ENCODE measurements around the gene ZNF428.
"Not testable (repeated sequence)": the region's sequence is repeated elsewhere in the genome, so short reads cannot be mapped to it uniquely, and the experiment has no call there.

Gene ZNF428

GRCh38 chr19:43591904-43592772 is 27.3 kb downstream of the ZNF428 start:
- no peak for DNase-seq

GRCh38 chr19:43589678-43590077 is 29.8 kb downstream of the ZNF428 start:
- no peak for DNase-seq

- DNase-seq = no peak
These were observed 30.2 kb downstream of the ZNF428 start for GRCh38 chr19:43589277-43589676.

- DNase-seq = not testable (repeated sequence)
These were observed 32.4 kb downstream of the ZNF428 start for GRCh38 chr19:43587029-43587428.

GRCh38 chr19:43586346-43586745 is 33.1 kb downstream of the ZNF428 start:
- DNase-seq = no peak

- DNase-seq = no peak
These were observed 34.9 kb downstream of the ZNF428 start for GRCh38 chr19:43584484-43584883.

- no peak for DNase-seq
These were observed 36.9 kb downstream of the ZNF428 start for GRCh38 chr19:43582495-43582894.

GRCh38 chr19:43581467-43581866 is 38.0 kb downstream of the ZNF428 start:
- DNase-seq = no peak

- no peak for DNase-seq
These were observed 40.6 kb downstream of the ZNF428 start for GRCh38 chr19:43578787-43579186.

- no peak for DNase-seq
These were observed 43.2 kb downstream of the ZNF428 start for GRCh38 chr19:43575955-43576878.

GRCh38 chr19:43575156-43575950 is 44.1 kb downstream of the ZNF428 start, which contains the start of the genes PINLYP and XRCC1:
Gene PINLYP, plus strand, starts transcription at chr19:43575801. Its CDS starts 1,391 bp downstream, at chr19:43577192.
Gene XRCC1, minus strand, starts transcription at chr19:43575527. Its CDS starts 69 bp downstream, at chr19:43575458.
- peak; percentile 99 for DNase-seq

- DNase-seq = no peak
These were observed 44.8 kb downstream of the ZNF428 start for GRCh38 chr19:43574424-43575155.

- no peak for DNase-seq
These were observed 47.2 kb downstream of the ZNF428 start for GRCh38 chr19:43572171-43572588.

- DNase-seq = no peak
These were observed 49.1 kb downstream of the ZNF428 start for GRCh38 chr19:43570174-43570791.

- DNase-seq = no peak
These were observed 49.8 kb downstream of the ZNF428 start for GRCh38 chr19:43569657-43570056.

GRCh38 chr19:43564800-43565199 is 54.6 kb downstream of the ZNF428 start:
- DNase-seq = no peak

GRCh38 chr19:43563816-43564457 is 55.5 kb downstream of the ZNF428 start:
- DNase-seq = no peak

GRCh38 chr19:43562698-43563241 is 56.7 kb downstream of the ZNF428 start:
- DNase-seq = peak; percentile 84

GRCh38 chr19:43562226-43562697 is 57.2 kb downstream of the ZNF428 start:
- no peak for DNase-seq

All from femur (tissue), 1 donor.